Natural killer cell treated with Interleukin-12 subunit alpha and Interleukin-12 subunit beta and Interleukin-15 and Interleukin-18, amount 100 ng/mL, for 72 hours (primary cell): ENCODE results near the gene HSD3B2. TPM values are rescaled to one million over a fixed set of nuclear protein-coding genes. Genes with fewer than 3 reads are reported as not detected.

Experiments used
- ATAC-seq, 2 donors: fragments of 150-1000 bp; cut with Tn5 transposase in 1 of 2; sonication (Bioruptor Pico), chemical (Tn5 transposase) in 1 of 2; 2 replicates each; pipeline ENCODE4 v1.10.0; 2021
- DNase-seq: peaks from one replicate; pipeline ENCODE4 v3.0.0; 2022; ENCODE audit warnings: low spot score
- H3K27ac Mint-ChIP-seq, 2 donors: 1 replicate in 1 of 2; 2 replicates in 1 of 2; pipeline ENCODE4 v1.8.0; 2022; ENCODE audit warnings: mixed read lengths in 2 of 2, mild to moderate bottlenecking in 1 of 2, moderate library complexity in 1 of 2
- H3K27me3 Mint-ChIP-seq, 2 donors: 1 replicate in 1 of 2; 2 replicates in 1 of 2; pipeline ENCODE4 v1.8.0; 2022; ENCODE audit warnings: mixed read lengths in 2 of 2
- H3K36me3 Mint-ChIP-seq: one replicate; pipeline ENCODE4 v1.8.0; 2022; ENCODE audit warnings: mixed read lengths
- H3K4me1 Mint-ChIP-seq, 2 donors: 1 replicate in 1 of 2; 2 replicates in 1 of 2; pipeline ENCODE4 v1.8.0; 2022; ENCODE audit warnings: low read depth in 2 of 2, mixed read lengths in 2 of 2, mild to moderate bottlenecking in 1 of 2
- H3K4me3 Mint-ChIP-seq: one replicate; pipeline ENCODE4 v1.8.0; 2022; ENCODE audit warnings: mixed read lengths
- H3K9me3 Mint-ChIP-seq: 2 replicates; pipeline ENCODE4 v1.8.0; 2022; ENCODE audit warnings: mixed read lengths
- total RNA-seq, 2 donors: library from RNA; stranded (reverse); gene quantifications; one replicate each; pipeline ENCODE4 v1.2.3, GENCODE V29; 2022

The HSD3B2 gene
- total RNA-seq, 2 donors from 2014 or later, result not detected

DNA sequence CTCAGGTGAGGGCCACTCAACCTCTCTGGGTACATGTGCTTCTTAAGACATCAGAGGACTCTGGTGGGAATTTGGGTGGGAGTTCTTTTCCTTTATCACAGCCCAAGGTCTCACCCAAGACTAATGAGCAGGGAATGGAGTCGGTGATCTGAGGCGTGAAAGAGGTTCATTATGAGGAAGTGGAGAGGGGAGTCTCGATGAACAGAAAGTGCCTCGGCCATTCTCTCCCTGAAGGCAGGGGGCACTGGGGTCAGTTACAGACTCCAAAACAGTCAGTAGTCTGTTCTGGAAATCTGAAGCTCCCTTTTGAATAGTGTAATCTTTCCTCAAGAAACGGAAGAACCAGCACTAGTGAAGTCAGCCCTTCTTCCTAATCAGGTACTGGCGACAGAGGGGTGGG is 36.2 kb downstream of the HSD3B2 start:
- Mint-ChIP-seq H3K36me3 (no peaks in the 10 kb centered on the region), H3K4me3 (no peak overlapping the region), H3K9me3 (peaks cover 8% of the 10 kb centered on the region), H3K27me3 (no peaks in the 10 kb centered on the region), H3K4me1 (no peaks in the 10 kb centered on the region), H3K27ac (no peak overlapping the region)
- ATAC-seq (no peak), DNase-seq (no peak)

GRCh38 chr1:119452091-119452490 is 37.1 kb downstream of the HSD3B2 start:
- ATAC-seq (no peak), DNase-seq (no peak)
- no peak overlapping the region for H3K27ac Mint-ChIP-seq
- H3K36me3 Mint-ChIP-seq, result no peaks in the 10 kb centered on the region
- no peaks in the 10 kb centered on the region for H3K27me3 Mint-ChIP-seq
- peaks cover 8% of the 10 kb centered on the region for H3K9me3 Mint-ChIP-seq
- no peaks in the 10 kb centered on the region for H3K4me1 Mint-ChIP-seq
- H3K4me3 Mint-ChIP-seq, result no peak overlapping the region

DNA sequence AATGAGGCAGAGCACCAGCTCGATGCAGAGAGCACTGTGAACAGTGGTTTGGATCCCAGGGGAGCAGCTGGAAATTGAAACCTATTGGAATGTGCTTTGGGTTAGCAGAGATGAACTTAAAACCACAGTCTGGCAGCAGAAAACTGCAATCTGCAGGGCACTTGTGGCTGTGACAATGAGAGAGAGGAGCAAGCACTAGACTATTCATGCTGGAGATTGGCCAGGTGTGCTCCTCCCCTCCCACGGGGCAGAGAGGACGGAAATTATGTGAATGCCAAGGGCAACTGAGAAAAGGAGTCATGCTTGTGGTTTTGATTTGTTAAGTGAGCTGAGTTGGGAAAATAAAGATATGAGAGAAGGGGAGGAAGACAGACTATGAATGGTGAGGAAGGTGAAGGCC is 38.1 kb downstream of the HSD3B2 start:
- H3K4me1 Mint-ChIP-seq, result no peaks in the 10 kb centered on the region
- no peak for DNase-seq
- H3K4me3 Mint-ChIP-seq, result no peak overlapping the region
- H3K36me3 Mint-ChIP-seq, result no peaks in the 10 kb centered on the region
- no peaks in the 10 kb centered on the region for H3K27me3 Mint-ChIP-seq
- no peak for ATAC-seq
- H3K9me3 Mint-ChIP-seq, result peaks cover 8% of the 10 kb centered on the region
- H3K27ac Mint-ChIP-seq, result no peak overlapping the region

- DNase-seq, result no peak
- H3K4me3 Mint-ChIP-seq, result no peak overlapping the region
- no peaks in the 10 kb centered on the region for H3K4me1 Mint-ChIP-seq
- H3K9me3 Mint-ChIP-seq, result peaks cover 6% of the 10 kb centered on the region
- H3K36me3 Mint-ChIP-seq, result no peaks in the 10 kb centered on the region
- ATAC-seq, result no peak
- peaks cover 0 to 2% of the 10 kb centered on the region in 2 donors for H3K27me3 Mint-ChIP-seq
- H3K27ac Mint-ChIP-seq, result no peak overlapping the region
Observed at GRCh38 chr1:119462964-119463363, 48.0 kb downstream of the HSD3B2 start.

- no peaks in the 10 kb centered on the region for H3K36me3 Mint-ChIP-seq
- no peak for ATAC-seq
Observed at GRCh38 chr1:119463569-119463968, 48.6 kb downstream of the HSD3B2 start.

DNA sequence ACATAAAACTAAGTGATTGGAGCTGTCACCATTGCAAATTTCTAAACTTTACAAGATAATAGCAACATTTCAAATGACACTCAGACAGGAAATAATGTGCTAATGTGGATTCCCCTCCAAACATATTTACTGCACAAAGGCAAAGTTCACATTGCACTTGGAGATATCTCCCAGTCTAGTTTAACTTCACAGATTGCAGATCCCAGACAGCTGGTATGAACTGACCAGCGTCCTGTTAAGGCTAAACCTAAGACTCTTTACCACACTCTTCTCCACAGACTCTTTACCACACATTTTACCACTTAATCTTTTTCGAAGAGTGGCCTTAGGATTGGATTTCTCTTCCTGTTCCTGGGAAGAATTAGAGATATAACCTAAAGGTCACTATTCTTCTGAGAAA is 51.5 kb downstream of the HSD3B2 start:
- peaks cover 0 to 7% of the 10 kb centered on the region in 2 donors for H3K27me3 Mint-ChIP-seq
- H3K4me1 Mint-ChIP-seq, result no peaks in the 10 kb centered on the region
- H3K36me3 Mint-ChIP-seq, result no peaks in the 10 kb centered on the region
- ATAC-seq (no peak), DNase-seq (no peak)
- no peak overlapping the region for H3K27ac Mint-ChIP-seq
- no peak overlapping the region for H3K4me3 Mint-ChIP-seq
- H3K9me3 Mint-ChIP-seq, result peaks cover 4% of the 10 kb centered on the region

More at GRCh38 chr1:119463569-119463968, 48.6 kb downstream of the HSD3B2 start:
- Mint-ChIP-seq H3K27me3 (peaks cover 0 to 2% of the 10 kb centered on the region in 2 donors), H3K9me3 (peaks cover 6% of the 10 kb centered on the region), H3K4me3 (no peak overlapping the region), H3K27ac (no peak overlapping the region), H3K4me1 (no peaks in the 10 kb centered on the region)
- no peak for DNase-seq

DNA sequence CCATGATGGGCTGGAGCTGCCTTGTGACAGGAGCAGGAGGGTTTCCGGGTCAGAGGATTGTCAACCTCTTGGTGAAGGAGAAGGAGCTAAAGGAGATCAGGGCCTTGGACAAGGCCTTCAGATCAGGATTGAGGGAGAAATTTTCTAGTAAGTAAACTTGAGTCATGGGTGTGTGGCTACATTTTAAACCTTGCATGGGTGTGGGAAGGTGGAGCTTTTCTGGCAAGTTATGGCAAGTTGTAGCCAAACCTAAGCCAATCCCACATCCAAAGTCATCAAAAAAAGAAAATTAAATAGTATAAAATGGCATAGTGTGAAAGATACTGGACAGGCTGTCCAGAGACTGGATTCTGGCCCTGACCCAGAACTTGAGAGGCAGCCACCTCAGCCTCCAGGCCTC is 52.3 kb downstream of the HSD3B2 start:
- Mint-ChIP-seq H3K4me3 (no peak overlapping the region), H3K9me3 (peaks cover 4% of the 10 kb centered on the region), H3K27ac (no peak overlapping the region), H3K4me1 (no peaks in the 10 kb centered on the region), H3K36me3 (no peaks in the 10 kb centered on the region), H3K27me3 (peaks cover 0 to 12% of the 10 kb centered on the region in 2 donors)
- DNase-seq (no peak), ATAC-seq (no peak)

DNA sequence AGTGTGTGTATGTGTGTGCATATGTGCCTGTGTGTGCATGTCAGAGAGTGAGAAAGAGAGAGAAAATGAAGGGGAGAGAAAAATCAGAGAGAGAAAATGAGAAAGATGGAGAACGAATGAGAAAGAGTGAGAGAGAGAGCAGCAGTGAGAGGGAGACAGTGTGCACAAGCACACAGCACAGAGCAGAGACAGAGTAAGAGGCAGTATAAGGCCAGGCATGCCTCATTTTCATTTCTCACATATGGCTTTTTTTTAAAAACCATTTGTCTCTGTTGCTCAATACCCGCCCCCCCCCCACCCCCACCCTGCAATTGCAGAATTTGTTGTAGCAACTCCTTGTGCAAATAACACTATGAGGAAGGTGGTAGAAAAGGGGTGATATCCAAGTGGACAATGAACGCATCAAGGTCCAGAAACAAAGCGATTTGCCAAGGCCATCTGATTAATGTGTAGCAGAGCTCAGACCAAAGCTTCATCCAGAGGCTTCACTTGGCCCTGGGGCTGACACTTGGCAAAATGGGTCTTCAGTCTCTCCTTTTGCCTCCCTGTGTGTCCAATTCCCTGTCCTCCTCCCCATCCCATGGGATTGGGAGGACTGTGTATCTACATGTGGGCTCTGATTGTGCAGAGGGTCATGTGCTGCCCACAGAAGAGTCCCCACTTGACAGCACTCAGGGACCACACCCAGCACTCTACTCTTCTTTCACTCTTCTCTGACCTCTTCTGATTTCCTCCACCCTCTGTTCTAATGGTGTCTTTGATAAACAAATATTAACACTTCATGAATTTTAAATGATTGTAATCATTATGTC is 53.1 kb downstream of the HSD3B2 start:
- Mint-ChIP-seq H3K27me3 (peaks cover 0 to 15% of the 10 kb centered on the region in 2 donors), H3K27ac (no peak overlapping the region)

GRCh38 chr1:119469741-119470140 is 54.8 kb downstream of the HSD3B2 start:
- no peak overlapping the region for H3K4me3 Mint-ChIP-seq
- no peak for DNase-seq
- H3K27ac Mint-ChIP-seq, result no peak overlapping the region
- H3K27me3 Mint-ChIP-seq, result peaks cover 0 to 15% of the 10 kb centered on the region in 2 donors
- ATAC-seq, result no peak
- no peaks in the 10 kb centered on the region for H3K9me3 Mint-ChIP-seq
- no peaks in the 10 kb centered on the region for H3K36me3 Mint-ChIP-seq
- H3K4me1 Mint-ChIP-seq, result no peaks in the 10 kb centered on the region

More for the DNA sequence above, 53.1 kb downstream of the HSD3B2 start:
- ATAC-seq (peak in 1 of 2 donors; percentile 51), DNase-seq (no peak)
- Mint-ChIP-seq H3K9me3 (peaks cover 4% of the 10 kb centered on the region), H3K4me1 (no peaks in the 10 kb centered on the region), H3K36me3 (no peaks in the 10 kb centered on the region), H3K4me3 (no peak overlapping the region)

GRCh38 chr1:119470377-119470776 is 55.4 kb downstream of the HSD3B2 start:
- Mint-ChIP-seq H3K36me3 (no peaks in the 10 kb centered on the region), H3K4me3 (no peak overlapping the region), H3K4me1 (no peaks in the 10 kb centered on the region), H3K9me3 (no peaks in the 10 kb centered on the region), H3K27ac (no peak overlapping the region), H3K27me3 (peaks cover 0 to 15% of the 10 kb centered on the region in 2 donors)
- no peak for ATAC-seq
- DNase-seq, result no peak

GRCh38 chr1:119470958-119471357 is 56.0 kb downstream of the HSD3B2 start:
- Mint-ChIP-seq H3K27ac (no peak overlapping the region), H3K36me3 (no peaks in the 10 kb centered on the region), H3K4me1 (peaks cover 0 to 5% of the 10 kb centered on the region in 2 donors), H3K27me3 (peaks cover 0 to 15% of the 10 kb centered on the region in 2 donors), H3K9me3 (no peaks in the 10 kb centered on the region), H3K4me3 (no peak overlapping the region)
- no peak for DNase-seq
- no peak for ATAC-seq

DNA sequence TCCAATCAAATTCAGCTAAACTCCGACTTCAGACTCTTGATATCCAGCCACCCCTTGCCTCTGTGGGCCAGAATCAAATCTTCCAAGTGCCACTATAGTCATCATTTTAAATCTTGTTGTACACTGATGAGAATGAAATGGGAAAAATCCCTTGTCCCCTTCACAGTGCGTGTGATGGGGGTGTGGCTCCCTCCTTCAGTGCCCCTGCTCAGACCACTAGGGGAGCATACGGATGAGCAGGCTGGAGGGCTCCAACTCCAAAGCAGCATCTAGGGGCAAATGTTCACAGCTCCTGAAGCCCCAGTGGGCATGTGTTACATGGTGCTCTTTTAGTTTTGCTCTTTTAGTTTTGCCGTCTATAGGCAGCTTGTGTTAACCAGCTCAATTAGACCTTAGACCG is 56.6 kb downstream of the HSD3B2 start:
- Mint-ChIP-seq H3K36me3 (no peaks in the 10 kb centered on the region), H3K4me1 (peaks cover 0 to 6% of the 10 kb centered on the region in 2 donors)
- no peak for ATAC-seq

GRCh38 chr1:119472080-119472818 is 57.3 kb downstream of the HSD3B2 start:
- ATAC-seq (no peak), DNase-seq (no peak)
- Mint-ChIP-seq H3K4me1 (peaks cover 0 to 6% of the 10 kb centered on the region in 2 donors), H3K27ac (no peak overlapping the region), H3K36me3 (no peaks in the 10 kb centered on the region), H3K4me3 (no peak overlapping the region), H3K27me3 (peaks cover 0 to 15% of the 10 kb centered on the region in 2 donors), H3K9me3 (no peaks in the 10 kb centered on the region)

More for the DNA sequence above, 56.6 kb downstream of the HSD3B2 start:
- Mint-ChIP-seq H3K27me3 (peaks cover 0 to 15% of the 10 kb centered on the region in 2 donors), H3K4me3 (no peak overlapping the region), H3K27ac (no peak overlapping the region), H3K9me3 (no peaks in the 10 kb centered on the region)
- DNase-seq, result no peak
